ENCODE results near the gene PRKCI.

DNA sequence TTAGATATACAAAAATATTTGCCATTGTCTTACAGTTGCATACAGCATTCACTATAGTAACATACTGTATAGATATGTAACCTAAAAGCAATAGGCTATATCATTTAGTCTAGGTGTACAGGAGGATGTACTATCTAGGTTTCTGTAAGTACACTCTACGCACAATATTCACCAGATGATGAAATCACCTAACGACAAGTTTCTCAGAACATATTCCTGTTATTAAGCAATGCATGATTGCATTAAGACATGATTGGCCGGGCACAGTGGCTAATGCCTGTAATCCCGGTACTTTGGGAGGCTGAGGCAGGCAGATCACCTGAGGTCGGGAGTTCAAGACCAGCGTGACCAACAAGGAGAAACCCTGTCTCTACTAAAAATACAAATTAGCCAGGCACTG is 14.5 kb upstream of the PRKCI start:
- TF ChIP-seq, protein P1, sequence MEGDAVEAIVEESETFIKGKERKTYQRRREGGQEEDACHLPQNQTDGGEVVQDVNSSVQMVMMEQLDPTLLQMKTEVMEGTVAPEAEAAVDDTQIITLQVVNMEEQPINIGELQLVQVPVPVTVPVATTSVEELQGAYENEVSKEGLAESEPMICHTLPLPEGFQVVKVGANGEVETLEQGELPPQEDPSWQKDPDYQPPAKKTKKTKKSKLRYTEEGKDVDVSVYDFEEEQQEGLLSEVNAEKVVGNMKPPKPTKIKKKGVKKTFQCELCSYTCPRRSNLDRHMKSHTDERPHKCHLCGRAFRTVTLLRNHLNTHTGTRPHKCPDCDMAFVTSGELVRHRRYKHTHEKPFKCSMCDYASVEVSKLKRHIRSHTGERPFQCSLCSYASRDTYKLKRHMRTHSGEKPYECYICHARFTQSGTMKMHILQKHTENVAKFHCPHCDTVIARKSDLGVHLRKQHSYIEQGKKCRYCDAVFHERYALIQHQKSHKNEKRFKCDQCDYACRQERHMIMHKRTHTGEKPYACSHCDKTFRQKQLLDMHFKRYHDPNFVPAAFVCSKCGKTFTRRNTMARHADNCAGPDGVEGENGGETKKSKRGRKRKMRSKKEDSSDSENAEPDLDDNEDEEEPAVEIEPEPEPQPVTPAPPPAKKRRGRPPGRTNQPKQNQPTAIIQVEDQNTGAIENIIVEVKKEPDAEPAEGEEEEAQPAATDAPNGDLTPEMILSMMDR (IDR thresholded peaks at IDR 0.05), result no peak
- TF ChIP-seq POLR2AphosphoS5 (IDR thresholded peaks at IDR 0.05) (no peak), POLR2A (IDR thresholded peaks at IDR 0.05) (no peak), EP300 (IDR thresholded peaks at IDR 0.05) (no peak)

All from suprapubic skin (tissue), 4 donors.